ENCODE results near the gene LPP.

GRCh38 chr3:188643736-188644135 is 489.8 kb downstream of the LPP start:
- no peak for TF ChIP-seq POLR2AphosphoS5 (IDR thresholded peaks at IDR 0.05; ENCODE audit: low read depth, low read length)
- no peak for TF ChIP-seq CTCF (IDR thresholded peaks at IDR 0.05 in 2 of 3, conservative IDR thresholded peaks at IDR 0.05 in 1 of 3; ENCODE audit: borderline replicate concordance in 1 of 3, insufficient read depth in 1 of 3, low read depth in 2 of 3, low read length in 2 of 3)
- TF ChIP-seq SIN3A (IDR thresholded peaks at IDR 0.05; ENCODE audit: low read depth), result no peak
- TF ChIP-seq CEBPB (IDR thresholded peaks at IDR 0.05; ENCODE audit: low read depth), result no peak
- TF ChIP-seq TCF7L2 (IDR thresholded peaks at IDR 0.05; ENCODE audit: borderline replicate concordance, extremely low read depth, insufficient read depth, insufficient read length), result no peak
- TF ChIP-seq FOSL1 (IDR thresholded peaks at IDR 0.05; ENCODE audit: low read depth), result no peak
- no peak for TF ChIP-seq REST (IDR thresholded peaks at IDR 0.05; ENCODE audit: low read depth)
- TF ChIP-seq YY1 (IDR thresholded peaks at IDR 0.05; ENCODE audit: extremely low read depth, insufficient replicate concordance, low read depth, low read length), result no peak
- no peak for TF ChIP-seq RAD21 (IDR thresholded peaks at IDR 0.05; ENCODE audit: low read depth)
- TF ChIP-seq EZH2phosphoT487 (IDR thresholded peaks at IDR 0.05; ENCODE audit: borderline replicate concordance), result no peak
- no peak for TF ChIP-seq ZNF274 (IDR thresholded peaks at IDR 0.05; ENCODE audit: low read depth, low read length)
- TF ChIP-seq POLR2A (IDR thresholded peaks at IDR 0.05; ENCODE audit: borderline replicate concordance, extremely low read depth, insufficient read depth, insufficient read length), result no peak
- TF ChIP-seq JUND (IDR thresholded peaks at IDR 0.05), result no peak
- TF ChIP-seq SRF (IDR thresholded peaks at IDR 0.05; ENCODE audit: low read depth), result no peak
